ENCODE data around the gene UBASH3B.

The UBASH3B gene

GRCh38 chr11:122863704-122864326 is 208.3 kb downstream of the UBASH3B start:
- peak; percentile 6 for DNase-seq

Measured in amniotic stem cell (primary cell).